Measurements from ENCODE around the gene CCDC57.

CCDC57 gene

DNA sequence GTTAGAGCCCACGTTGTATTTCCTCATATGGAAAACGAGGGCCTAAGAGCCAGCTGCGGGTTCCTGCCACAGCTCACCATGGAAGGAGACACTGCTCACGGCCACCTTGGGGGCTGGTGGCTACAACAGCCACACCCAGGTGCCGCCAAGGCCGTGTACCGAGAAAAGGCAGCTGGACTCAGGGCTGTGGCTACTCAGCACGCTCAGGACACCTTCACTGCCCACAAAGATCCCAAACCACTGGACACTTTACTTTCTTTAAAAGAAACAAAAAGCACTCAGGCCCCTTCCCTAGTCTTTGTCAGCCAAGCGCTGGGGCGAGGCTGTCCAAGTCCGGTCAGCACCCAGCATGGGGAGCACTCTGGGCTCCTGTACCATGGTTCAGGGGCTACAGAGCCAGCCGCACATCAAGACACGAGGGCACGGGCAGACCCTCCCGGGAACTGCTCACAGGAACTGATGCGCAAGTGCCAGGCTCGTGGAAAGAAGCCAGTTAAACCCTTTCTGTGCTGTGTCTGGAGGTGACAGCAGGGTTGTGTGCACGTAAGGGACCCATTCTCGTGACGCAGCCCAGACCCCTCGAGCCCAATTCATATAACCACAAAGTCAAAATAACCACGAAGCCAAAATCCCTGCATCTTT lies 34.7 kb upstream of the CCDC57 start:
- in situ Hi-C loops (cut with MboI; ENCODE audit: low pct_unique_long_range_greater_than_20kb, low sequenced_read_pairs): no loop called here
- DNase-seq: no peak

DNA sequence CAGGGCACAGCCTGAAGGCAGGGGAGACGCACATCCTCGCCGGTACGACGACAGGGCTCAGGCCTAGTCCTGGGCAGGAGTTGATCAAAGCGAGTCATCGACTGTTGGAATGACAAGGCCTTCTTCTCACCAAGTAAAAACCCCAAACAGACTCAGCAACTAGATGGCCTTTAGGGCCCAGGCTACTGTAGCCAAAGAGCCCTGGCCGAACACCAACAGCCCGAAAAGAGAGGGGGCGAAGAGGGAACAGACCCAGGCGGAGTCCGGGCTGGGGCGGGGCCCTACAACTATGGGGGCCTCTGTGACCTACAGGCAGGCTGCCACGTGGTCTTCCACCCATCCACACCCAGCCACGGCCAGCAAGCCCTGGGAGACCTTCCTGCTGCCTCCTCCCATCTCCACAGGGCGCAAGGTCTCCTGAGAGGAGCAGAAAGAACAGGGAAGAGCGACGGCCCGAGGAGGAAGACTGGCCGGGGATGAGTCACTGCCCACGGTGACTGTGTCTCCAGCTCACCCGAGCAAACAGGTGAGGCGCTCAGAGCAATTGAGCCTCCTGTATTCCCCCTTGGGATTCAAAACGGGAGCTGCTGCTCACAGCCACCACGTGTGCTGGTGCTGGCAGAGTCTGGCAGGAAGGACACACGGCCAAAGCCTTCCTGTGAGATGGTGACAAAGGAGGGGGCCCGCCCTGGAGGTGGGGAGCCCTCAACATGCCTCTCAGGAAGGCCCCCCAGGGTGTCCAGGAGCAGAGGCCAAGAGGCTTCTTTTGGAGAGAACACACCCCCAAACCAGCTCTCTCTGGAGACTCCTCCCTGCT lies 33.9 kb upstream of the CCDC57 start:
- in situ Hi-C loops (cut with MboI; ENCODE audit: low pct_unique_long_range_greater_than_20kb, low sequenced_read_pairs): no loop called here
- DNase-seq: peak; percentile 43

DNA sequence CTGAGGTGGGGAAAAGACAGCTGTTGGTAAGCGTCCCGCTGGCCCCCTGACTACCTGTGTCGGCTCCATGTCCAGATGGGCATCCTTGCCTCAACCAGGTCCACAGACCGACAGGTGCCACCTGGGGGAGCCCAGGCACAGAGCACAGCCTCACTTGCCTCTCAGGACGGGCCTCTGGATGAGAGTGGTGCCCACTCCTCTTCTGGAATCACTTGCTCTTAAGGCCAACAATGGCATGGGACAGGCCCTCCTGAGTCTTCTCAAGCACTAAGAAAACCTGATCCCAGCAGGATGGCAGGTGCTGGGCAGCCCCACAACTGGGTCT lies 33.4 kb upstream of the CCDC57 start:
- DNase-seq: no peak
- in situ Hi-C loops (cut with MboI; ENCODE audit: low pct_unique_long_range_greater_than_20kb, low sequenced_read_pairs): no loop called here

DNA sequence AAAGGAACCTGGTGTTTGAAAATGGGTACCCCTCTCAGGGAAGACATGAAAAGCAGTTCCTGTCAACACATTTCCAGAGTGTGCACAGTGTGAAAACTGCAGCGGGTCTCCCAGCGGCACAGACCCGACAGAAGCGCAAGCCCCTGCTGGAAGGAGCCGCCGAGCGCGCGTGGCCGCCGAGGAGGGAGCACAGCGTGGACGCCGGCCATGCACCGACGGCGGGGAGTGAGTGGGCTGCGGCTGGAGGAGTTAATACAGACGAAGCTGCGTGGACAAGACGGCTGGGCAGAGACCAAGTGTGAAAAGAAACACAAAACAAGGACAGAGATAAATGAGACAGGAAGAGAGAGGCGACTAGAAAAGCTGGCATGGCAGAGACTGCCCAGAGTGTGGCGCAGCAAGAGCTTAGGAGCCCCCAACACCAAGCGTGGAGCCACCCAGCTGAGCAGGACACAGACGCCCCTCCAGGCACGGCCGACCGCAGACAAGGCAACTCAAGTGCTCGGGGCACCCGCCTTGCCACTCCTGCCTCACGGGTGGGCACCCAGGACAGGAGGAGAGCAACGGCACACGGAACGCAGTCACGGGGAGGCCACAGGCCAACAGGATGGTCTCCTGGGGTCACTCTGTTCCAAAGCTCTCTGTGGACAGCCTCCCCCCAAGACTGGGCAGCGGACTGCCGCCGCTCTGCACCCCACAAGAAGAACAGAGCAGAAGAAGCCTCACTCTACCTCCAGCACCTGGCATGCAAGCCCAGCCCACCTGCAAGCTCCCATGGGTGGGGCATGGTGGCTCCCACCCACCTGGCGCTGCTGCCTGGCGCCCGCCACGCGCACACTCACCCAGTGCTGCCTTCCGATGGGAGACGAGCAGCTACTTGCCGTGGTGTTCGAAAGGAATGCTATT lies 32.7 kb upstream of the CCDC57 start:
- in situ Hi-C loops (cut with MboI; ENCODE audit: low pct_unique_long_range_greater_than_20kb, low sequenced_read_pairs): no loop called here
- no peak for DNase-seq

DNA sequence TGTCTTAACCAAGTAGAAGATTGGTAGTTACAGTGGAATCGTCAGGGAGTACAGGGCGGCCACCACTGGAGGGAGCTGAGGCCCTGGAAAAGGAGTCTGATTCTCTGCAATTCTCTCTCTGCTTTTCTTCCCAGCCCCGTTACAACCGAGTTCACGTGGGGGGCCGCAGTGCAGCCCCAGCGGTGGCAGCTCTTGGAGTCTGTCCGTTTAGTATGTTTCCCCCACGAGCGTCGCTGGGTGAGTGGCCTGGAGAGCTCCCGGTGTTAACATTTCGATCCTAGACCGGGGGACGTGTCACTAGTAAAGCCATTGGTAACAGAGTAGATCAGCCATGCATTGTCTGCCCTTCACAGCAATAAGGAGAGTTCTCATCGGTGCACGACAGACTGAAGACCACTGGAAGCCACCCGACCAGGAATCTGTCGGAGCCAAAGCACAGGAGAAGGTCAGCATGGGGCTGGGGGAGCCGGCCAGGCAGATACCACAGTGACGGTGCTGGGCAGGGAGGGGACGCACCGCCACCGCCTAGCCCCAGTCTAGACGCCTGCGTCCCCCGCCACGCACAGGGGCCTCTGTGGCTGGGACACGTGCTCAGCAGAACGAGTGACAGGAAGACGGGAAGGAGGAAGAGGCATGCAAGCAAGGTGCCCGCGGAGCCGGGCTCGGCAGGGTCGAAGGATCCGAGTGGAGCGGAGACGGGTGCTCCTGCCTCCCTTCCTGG lies 31.9 kb upstream of the CCDC57 start:
- peak; percentile 65 for DNase-seq

DNA sequence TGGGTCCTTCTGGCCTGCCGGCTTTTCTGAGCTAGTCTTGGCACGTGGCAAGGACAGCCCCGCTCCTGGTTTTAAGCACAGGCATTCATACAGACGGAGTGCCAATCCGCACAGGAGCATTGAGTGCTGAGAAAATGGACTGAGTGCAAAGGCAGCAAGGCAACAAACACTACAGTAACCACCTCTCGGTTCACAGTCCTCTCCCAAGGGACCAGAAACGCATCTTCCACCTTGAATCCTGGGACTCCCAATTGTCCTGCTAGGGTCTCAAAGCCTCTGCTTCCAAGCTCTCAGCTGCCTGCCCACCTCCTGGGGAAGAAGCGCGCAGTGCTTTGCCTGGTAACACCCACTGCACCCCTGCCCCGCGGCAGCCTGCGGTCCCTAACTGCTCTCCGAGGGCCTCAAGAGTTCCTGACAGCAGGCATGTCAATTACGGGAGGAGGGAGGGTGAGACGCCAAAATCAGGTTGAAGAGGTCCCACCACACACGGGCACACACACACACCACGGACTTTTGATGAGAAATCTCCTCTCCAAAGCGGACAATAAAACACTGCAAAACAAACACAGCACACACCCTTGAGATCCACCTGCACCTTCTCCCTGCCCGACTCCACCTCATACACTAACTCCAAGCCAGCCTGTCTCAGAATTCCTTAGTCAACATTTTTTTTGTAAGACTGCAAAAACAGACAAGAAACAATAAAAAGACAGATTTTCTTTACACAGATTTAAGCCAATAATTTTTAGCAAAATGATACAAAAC lies 31.2 kb upstream of the CCDC57 start:
- in situ Hi-C loops (cut with MboI; ENCODE audit: low pct_unique_long_range_greater_than_20kb, low sequenced_read_pairs): no loop called here
- DNase-seq: no peak

More for the DNA sequence above, 31.9 kb upstream of the CCDC57 start:
- in situ Hi-C loops (cut with MboI; ENCODE audit: low pct_unique_long_range_greater_than_20kb, low sequenced_read_pairs): no loop called here

DNA sequence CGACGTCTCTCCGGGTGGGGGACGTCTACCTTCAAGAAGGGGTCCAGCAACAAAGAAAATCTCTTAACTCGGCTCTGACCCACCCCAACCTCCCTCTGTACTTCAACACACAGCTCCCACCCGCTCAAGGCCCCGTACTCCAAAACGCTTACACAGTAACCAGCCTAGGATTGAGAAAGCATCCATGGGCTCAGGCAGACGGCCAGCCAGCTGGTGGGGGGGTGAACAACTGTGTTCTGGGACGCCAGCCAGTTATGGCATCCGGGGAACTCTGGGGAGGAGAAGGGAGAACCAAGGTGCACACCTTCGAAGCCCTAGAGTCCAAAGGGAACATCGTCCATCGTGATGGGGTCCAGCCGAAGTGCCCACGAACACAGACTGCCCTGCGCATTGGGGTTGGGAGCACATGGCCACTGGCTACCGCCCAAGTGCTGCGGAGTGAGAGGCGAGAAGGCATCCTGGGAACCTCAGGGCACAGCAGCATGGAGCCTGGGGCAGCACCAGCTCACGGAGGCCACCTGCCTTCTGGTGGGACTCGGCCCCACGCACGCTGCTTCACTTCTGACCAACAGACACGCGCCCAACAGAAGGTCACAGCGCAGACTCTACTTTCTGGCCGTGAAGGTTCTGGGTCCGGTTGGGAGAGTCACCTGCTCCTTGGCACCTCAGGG lies 30.5 kb upstream of the CCDC57 start:
- in situ Hi-C loops (cut with MboI; ENCODE audit: low pct_unique_long_range_greater_than_20kb, low sequenced_read_pairs): no loop called here
- no peak for DNase-seq

DNA sequence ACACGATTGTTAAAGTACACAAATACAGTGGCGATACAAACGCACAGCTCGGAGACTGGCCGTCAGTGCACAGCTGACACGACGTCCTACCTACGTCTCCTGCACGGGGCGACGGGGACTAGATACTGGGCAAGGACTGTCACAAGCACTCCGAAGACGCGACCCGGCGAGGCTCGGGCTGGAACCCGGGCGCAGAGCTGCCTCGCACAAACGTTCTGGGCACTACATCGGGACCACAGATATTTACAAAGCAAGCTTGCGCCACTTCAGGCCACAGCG lies 30.0 kb upstream of the CCDC57 start:
- in situ Hi-C loops (cut with MboI; ENCODE audit: low pct_unique_long_range_greater_than_20kb, low sequenced_read_pairs): no loop called here
- DNase-seq: no peak

DNA sequence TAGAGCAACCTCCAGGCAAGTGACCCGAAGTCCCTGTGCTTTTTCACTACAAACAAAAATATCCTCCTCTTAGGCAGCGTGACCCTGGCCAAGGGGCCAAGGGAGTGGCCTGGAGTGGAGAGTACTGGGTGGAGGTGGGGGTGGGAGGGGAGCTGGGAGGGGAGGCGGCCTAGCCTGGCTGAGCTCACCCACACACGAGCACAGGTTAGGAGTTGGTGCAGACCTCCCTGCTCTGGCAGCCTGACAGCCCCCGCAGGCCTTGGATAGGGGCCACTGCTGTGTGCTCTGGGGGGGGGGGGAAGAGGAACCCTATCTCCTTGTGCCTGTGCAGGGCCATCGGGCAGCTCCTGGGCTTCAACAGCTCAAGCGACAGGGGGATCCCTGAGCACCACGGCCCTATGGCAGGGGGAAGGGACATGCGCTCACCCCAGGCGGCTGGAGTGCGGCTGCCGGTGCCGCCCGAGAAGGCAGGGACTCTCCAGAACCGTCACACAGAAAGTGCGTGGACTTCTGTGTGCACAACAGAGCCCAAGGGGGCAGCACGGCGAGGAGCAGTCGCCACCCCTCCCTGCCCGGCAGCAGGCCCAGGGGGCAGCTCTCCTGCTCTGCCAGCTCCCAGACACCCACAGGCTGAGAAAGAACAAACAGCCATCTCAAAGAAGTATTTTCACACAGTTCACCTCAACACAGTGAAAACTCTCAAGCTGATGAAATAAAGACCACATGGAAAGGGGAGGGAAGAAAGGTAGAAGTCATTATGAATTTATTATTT lies 29.5 kb upstream of the CCDC57 start:
- no peak for DNase-seq

DNA sequence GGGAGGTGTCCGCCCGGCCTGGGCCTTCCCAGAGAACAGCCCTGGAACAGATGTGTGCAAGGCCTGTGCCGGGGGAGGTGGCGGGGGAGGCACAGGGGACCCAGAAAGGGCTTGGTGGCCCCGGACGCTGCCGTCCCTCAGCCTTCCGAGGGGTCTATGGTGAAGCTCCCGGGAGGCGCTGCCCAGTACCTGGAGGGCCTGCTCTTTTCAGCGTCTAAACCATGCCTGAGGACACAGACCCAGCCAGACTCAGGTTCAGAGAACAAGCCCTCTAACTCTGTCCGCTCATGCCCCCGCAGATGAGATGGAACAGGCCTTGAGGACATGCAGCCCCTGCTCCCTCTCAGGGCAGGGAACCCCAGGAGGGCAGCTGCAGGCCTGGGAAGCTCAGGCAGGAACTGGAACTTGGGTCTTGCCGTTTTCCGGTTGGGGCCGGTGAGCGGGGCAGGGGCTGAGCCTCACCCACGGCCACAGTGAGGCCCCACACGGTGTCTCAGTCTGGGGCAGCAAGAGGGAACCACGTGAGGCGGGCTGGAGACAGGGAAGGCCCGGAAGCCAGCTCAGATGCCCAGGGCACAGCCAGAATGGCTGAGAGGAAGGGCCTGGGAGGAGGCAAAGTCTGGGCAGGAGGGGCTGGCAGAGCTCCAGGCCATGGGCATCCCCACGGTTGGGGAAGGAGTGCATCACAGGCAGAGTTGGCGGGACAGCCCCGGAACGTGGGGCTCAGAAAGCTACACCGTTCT lies 28.7 kb upstream of the CCDC57 start:
- peak; percentile 54 for DNase-seq
- in situ Hi-C loops (cut with MboI; ENCODE audit: low pct_unique_long_range_greater_than_20kb, low sequenced_read_pairs): no loop called here

More for the DNA sequence above, 29.5 kb upstream of the CCDC57 start:
- in situ Hi-C loops (cut with MboI; ENCODE audit: low pct_unique_long_range_greater_than_20kb, low sequenced_read_pairs): no loop called here

DNA sequence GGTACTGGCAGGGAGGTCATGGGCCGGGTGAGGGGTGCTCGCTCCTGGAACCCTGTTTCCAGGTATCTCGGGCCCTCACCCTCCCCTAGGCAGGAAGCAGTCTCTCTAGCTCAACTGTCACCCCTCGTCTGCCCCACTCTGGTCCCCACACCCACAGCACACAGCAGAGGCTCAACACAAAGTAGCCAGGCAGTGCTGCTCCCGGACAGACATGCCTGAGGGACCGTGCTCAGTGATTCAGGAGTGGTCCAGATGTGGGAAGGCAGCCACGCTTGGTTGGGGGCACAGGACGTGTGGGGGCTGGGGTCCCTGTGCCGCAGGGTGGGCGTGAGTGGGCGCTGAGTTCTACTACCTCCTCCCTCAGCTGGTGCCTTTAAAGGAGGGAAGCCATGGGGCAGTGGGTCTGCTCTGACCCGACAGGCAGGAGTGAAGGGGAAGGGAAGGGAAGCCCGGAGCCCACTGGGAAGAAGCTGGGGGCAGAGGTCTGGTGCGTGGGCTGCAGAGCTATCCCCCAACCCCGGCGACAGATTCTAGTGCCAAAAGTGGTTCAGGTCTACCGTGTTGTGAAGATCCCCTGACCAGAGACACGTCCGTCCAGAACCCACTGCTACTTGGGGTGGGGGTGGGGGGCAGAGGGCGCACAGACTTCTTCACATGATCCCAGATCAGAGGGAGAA lies 28.0 kb upstream of the CCDC57 start:
- no peak for DNase-seq
- in situ Hi-C loops (cut with MboI; ENCODE audit: low pct_unique_long_range_greater_than_20kb, low sequenced_read_pairs): no loop called here

DNA sequence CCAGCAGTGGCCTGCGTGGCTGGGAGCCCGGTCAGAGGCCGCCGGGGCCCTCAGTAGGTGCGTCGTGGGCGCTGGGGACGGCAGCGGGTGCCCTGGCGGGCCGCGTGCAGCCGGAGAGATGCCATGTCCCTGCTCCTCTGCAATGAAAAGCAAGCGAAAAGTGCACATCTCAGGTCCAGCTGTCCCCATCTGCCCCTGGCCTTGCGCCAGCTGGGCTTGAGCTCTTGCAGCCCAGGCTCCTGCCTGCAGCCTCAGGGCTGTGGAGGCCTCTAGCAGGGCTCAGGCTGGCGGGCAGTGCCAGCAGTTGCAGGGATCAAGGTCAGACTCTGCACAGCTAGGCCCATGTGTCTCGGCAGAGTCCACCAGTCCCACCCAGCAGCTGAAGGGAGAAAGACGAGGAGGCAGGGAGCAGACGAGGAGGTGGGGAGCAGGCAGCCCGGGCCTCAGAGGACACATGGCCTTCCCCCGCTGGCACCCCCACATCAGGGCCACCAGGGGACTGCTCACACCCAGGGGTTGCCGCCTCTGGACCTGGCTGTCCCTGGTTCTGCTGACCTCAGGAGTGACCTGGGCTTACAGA lies 27.4 kb upstream of the CCDC57 start:
- DNase-seq: no peak

DNA sequence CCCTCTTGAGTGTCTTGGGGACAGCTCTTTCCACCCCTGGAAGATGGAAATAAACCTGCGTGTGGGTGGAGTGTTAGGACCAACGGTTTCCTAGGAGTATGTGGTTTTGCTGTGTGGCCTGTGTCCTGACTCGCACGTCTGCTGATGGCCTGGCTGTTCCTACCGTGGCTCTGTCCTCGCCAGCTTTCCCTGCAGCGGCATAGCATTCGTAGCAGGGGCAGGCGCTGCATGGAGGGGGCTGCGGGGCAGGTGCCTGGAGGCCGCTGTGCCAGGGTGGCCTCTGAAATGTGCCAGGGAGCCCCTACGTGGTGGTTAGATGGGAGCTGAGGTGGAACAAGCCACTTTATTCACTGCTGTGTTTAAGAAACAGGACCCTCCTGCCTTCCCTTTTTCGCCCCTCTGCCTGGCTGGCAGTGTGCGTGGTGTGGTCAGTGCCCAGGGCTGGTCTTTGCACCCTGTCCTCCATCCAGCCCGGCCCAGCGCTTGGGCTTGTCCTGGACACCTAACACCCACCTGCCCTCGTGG lies 26.8 kb upstream of the CCDC57 start:
- DNase-seq: no peak
- in situ Hi-C loops (cut with MboI; ENCODE audit: low pct_unique_long_range_greater_than_20kb, low sequenced_read_pairs): no loop called here

More for the DNA sequence above, 27.4 kb upstream of the CCDC57 start:
- in situ Hi-C loops (cut with MboI; ENCODE audit: low pct_unique_long_range_greater_than_20kb, low sequenced_read_pairs): no loop called here

DNA sequence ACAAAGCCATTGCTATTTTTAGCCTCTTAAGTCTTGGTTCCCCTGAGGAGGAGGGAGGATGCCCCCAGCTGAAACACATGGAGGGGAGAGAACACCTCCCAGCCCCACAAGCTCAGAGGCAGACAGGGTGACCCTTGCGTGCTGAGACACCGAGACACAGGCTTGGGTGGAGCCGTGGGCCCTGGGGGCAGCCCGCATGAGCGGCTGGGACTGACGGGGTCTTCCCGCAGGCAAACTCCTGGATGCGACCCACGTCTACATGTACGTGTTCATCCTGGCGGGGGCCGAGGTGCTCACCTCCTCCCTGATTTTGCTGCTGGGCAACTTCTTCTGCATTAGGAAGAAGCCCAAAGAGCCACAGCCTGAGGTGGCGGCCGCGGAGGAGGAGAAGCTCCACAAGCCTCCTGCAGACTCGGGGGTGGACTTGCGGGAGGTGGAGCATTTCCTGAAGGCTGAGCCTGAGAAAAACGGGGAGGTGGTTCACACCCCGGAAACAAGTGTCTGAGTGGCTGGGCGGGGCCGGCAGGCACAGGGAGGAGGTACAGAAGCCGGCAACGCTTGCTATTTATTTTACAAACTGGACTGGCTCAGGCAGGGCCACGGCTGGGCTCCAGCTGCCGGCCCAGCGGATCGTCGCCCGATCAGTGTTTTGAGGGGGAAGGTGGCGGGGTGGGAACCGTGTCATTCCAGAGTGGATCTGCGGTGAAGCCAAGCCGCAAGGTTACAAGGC lies 26.0 kb upstream of the CCDC57 start:
- DNase-seq: peak; percentile 60
- in situ Hi-C loops (cut with MboI; ENCODE audit: low pct_unique_long_range_greater_than_20kb, low sequenced_read_pairs): no loop called here

DNA sequence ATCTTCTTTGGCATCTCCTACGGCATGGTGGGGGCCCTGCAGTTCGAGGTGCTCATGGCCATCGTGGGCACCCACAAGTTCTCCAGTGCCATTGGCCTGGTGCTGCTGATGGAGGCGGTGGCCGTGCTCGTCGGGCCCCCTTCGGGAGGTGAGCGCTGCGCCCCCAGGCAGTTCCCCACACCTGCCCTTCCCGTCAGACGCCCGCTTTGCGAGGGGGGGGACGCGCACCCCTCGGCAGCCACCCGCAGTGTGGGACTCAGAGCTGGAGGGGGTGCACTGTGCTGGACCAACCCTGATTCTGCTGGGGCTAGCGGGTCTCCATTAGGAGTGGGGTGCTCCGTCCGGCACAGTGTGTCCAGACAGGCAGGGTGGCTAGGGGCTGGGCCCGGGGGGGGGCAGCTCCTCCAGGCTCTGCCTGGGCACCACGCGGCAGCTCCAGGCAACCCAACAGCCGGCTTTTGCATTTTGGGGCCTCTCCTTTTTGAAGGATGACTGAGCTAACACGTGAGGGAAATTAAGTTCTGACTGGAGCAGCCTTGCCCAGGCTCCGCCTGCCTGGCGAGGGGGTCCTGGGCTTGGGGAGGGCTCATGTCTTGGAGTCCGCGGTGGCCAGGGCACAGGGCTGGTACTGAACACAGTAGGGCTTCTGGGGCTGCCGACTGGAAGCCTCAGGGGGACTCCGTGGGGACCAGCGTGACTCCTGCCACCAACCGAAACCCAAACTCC lies 25.3 kb upstream of the CCDC57 start:
- no peak for DNase-seq
- in situ Hi-C loops (cut with MboI; ENCODE audit: low pct_unique_long_range_greater_than_20kb, low sequenced_read_pairs): no loop called here
